ENCODE data around the gene EPHA1.

Gene EPHA1

DNA sequence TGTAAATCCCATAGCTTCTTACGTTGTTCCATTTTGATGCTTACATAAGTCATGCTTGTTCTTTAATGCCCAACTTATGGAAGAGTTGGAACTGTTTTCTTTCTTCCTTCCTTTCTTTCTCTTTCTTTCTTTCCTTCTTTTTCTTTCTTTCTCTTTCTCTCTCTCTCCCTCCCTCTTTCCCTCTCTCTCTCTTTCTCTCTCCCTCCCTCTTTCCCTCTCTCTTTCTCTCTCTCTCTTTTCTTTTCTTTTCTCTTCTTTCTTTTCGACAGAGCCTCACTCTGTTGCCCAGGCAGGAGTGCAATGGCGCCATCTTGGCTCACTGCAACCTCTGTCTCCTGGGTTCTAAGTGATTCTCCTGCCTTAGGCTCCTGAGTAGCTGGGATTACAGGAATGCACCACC is 65.1 kb downstream of the EPHA1 start:
- DNase-seq = no peak

DNA sequence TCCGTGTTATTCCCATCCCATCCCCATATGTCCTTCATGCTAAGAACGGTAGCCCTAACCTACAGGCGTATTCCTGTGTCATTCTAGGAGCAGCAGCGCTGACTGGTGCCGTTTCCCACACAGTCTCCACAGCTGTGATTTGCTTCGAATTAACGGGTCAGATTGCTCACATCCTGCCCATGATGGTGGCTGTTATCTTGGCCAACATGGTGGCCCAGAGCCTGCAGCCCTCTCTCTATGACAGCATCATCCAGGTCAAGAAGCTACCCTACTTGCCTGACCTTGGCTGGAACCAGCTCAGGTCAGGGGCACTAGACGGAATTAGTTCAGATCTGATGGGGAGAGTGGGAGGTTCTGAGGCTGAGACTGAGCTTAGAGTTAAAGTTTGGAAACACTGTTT is 66.8 kb downstream of the EPHA1 start:
- no peak for DNase-seq

Data from activated naive CD4-positive, alpha-beta T cell treated with anti-CD3 and anti-CD28 coated beads, Interleukin-2, amount 50 U/mL, for 16 hours (primary cell).